ENCODE results near the gene DPPA4.
"Not testable (repeated sequence)": the region's sequence is repeated elsewhere in the genome, so short reads cannot be mapped to it uniquely, and the experiment has no call there.

DPPA4 gene

DNA sequence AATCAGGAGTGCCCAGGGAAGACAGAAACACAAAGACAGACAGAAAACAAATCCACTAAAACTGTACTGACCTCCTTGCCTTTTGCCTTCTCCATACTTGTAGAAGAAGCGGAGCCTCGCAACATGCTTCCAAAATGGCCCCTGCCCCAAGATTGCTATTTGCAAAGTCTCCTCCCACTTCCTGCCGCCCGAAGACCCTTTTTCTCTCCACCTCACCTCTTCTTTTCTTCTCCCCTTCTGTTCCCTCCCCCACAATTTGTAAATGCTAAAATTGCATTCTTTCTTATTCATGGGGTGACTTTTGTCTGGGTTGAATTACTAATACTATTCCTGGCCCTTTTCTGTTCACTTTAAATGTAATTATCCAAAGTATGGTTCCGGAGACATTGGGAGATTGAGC is at the start of gene DPPA4:
DPPA4 (minus strand) TSS at position 154 of the 400 bp plus-strand sequence; CDS start at position 125, 29 bp downstream.
- no peak for DNase-seq (ENCODE audit: low read depth in 2 of 2)

DNA sequence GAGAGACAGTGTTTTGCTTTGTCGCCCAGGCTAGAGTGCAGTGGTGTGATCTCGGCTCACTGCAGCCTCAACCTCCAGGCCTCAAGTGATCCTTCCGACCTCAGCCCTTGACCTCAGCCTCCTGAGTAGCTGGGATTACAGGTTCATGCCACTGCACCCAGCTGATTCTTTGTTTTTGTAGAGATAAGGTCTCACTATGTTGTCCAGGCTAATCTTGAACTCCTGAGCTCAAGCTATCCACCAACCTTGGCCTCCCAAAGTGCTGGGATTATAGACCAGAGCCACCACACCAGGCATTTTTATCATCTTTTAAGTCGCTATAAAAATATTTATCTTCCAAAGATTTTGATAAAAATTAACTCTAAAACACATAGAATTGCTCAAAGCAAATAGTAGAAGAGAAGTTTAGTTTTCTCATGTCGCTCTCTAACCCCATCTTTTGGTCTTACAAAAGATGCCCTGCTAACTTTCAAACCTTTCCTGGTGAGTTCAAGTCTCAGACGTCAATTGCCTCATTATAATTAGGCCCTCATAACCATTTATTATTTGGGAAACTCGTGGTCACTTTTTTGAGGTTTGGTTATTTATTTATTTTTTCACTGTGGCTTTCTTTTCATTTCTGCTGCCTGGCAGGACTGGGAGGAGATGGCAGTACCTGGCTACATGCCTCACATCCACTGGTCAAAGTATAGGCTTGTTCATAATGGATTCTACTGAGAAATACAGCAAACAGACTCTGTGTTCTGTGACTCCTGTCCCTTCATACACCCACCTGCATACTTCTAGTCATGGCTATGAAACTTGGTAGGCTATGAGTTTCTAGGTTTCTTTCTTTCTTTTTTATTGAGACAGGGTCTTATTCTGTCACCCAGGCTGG is 48.3 kb upstream of the DPPA4 start:
- DNase-seq (ENCODE audit: low read depth in 2 of 2), result no peak

DNA sequence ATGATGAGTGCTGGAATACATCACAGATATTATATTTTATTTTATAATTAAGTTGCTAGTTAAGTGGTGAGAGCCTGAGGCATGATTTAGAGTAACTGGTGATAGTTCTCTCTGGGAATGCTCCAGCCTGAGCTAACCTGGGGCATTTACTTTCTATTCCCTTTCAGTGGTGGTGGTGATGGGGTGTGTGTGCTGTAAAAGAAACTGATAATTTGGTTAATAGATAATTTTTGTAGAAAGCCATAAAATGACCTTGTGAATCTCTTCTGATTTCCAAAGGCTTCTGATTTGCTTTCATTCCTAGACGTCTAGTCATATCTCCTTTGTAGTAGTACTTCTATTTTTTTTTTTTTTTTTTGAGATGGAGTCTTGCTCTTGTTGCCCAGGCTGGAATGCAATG is 46.8 kb upstream of the DPPA4 start:
- no peak for DNase-seq (ENCODE audit: low read depth in 2 of 2)

GRCh38 chr3:109382588-109382987 is 45.2 kb upstream of the DPPA4 start:
- no peak for DNase-seq (ENCODE audit: low read depth in 2 of 2)

GRCh38 chr3:109375975-109376374 is 38.6 kb upstream of the DPPA4 start:
- DNase-seq (ENCODE audit: low read depth in 2 of 2), result no peak

GRCh38 chr3:109374434-109374833 is 37.1 kb upstream of the DPPA4 start:
- not testable (repeated sequence) for DNase-seq (ENCODE audit: low read depth in 2 of 2)

DNA sequence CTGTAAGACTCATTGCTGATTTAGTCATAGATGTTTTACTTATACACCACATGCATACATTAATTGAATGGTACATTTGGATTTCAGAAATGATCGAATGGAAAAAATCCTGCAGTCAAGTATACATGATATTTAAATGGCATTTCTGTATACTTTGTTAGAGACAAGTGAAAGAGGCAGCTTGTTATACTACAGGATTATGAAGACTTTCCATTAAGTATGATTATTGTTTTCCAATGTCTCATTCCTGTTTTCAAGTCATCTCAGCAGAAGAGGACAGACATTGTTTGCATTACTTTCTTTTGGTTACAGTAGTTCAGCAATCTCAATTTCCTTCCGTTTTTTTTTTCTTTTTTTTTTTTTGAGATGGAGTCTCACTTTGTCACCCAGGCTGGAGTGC is 36.6 kb upstream of the DPPA4 start:
- DNase-seq (ENCODE audit: low read depth in 2 of 2), result no peak

- no peak for DNase-seq (ENCODE audit: low read depth in 2 of 2)
These were observed 35.3 kb upstream of the DPPA4 start for GRCh38 chr3:109372639-109373038.

DNA sequence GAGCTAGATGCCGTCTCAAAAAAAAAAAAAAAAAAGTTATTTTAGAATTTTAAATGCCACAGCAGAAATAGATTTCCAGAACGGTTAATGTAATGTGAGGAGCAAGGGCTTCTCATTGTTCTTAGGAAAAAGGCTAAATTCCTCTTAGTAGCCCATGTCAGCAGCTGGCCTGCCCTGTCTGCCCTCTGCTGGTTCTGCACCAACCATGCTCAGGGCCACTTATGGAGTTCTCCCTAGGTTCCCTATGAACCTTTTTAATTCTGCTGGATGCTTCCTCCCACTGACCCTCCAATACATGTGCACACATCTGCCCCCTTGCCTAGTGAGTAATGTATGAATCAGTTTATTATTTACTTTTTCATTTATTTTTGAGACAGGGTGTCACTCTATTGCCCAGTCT is 32.2 kb upstream of the DPPA4 start:
- DNase-seq (ENCODE audit: low read depth in 2 of 2), result no peak

DNA sequence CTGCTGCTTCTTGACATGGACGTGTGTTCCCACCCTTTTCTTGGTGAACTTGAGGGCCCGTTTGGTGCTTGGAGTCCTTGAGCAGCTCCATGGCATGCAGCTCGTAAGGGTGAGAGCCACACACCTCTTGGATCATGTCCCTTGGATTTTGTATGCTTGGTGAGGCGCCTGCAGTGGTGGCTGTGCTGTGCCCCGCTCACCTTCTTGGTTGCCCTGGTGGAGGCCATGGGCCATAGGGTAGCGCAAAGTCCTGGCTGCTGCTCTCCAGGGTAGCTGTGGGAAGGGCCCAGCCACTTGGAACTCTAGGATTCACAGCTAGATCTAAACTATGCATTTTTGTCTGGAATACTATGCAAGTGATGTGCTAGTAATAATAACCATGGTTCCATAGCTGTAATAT is 26.7 kb upstream of the DPPA4 start:
- DNase-seq (ENCODE audit: low read depth in 2 of 2), result no peak

DNA sequence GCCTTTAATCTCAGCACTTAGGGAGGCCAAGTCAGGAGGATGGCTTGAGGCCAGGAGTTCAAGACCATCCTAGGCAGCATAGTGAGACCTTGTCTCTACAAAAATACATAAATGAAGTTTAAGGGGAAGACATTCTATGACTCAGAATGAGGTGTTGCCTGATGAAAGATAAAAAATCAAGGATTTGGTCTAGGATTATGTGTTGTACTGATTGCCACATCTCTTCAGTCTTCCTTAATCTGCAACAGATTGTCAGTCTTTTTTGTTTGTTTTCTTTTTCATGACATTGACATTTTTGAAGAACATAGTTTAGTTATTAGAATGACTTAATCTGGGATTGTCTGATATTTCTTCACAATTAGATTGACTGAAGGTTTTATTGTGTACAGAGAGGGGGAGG is 26.3 kb upstream of the DPPA4 start:
- DNase-seq (ENCODE audit: low read depth in 2 of 2), result no peak

DNA sequence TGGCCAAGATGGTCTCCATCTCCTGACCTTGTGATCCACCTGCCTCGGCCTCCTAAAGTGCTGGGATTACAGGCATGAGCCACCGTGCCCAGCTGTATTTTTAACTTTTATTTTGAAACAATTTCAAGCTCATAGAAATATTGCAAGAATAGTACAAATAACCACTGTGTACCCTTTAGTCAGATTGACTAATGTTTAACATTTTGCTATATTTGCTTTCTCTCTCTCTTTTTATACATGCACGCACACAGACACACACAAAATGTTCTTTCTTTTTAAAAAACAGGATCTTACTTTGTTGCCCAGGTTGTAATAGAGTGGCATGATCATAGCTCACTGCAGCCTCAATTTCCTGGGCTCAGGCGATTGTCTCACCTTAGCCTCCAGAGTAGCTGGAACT is 25.5 kb upstream of the DPPA4 start:
- DNase-seq (ENCODE audit: low read depth in 2 of 2), result no peak

- DNase-seq (ENCODE audit: low read depth in 2 of 2), result not testable (repeated sequence)
These were observed 21.5 kb upstream of the DPPA4 start for GRCh38 chr3:109358809-109359208.

- DNase-seq (ENCODE audit: low read depth in 2 of 2), result no peak
These were observed 19.3 kb upstream of the DPPA4 start for GRCh38 chr3:109356442-109357155.

- no peak for DNase-seq (ENCODE audit: low read depth in 2 of 2)
These were observed 18.5 kb upstream of the DPPA4 start for GRCh38 chr3:109355625-109356441.

- no peak for DNase-seq (ENCODE audit: low read depth in 2 of 2)
These were observed 15.7 kb upstream of the DPPA4 start for GRCh38 chr3:109353057-109353456.

GRCh38 chr3:109351231-109351630 is 13.9 kb upstream of the DPPA4 start:
- DNase-seq (ENCODE audit: low read depth in 2 of 2), result no peak

DNA sequence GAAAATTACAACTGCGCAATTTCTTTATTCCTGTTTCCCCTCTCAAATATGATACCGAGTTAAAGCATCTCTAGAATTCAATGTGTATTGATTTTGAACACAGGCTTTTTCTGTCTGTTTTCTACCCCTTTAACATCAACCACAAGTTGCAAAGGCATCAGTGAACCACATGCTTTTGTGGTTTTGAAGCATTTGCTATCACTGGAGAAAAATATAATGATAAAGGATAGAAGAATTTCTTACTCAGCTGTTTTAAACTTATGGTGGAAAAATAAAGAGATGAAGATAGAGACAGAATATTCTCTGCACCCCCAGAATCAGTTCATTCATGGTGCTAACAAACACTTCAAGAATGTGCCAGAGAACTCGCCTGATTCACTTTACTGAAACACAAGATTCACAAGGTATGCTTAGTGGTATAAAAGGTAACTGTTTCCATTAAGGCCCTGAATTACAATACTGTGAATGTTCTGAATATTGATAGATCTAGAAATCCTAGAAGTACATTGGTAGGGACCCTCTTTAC is 9.5 kb upstream of the DPPA4 start:
- no peak for DNase-seq (ENCODE audit: low read depth in 2 of 2)

DNA sequence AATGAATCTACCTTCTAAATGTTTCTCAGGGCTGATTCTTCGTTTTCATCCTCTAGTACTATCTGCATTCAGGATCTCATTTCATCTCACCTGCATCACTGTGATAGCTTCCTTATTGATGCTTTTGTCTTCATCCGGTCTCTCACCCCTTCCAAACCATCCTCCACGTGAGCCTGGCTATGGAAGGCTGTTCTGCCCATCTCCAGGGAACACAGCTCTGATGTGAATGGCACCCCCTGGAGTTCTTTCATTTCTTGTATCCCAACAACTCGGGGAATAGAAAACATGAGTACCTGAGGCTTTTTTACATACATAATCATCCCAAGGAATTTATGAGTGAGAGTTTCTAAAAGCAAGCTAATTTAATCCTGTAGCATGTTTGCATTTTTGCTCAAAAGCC is 8.8 kb upstream of the DPPA4 start:
- DNase-seq (ENCODE audit: low read depth in 2 of 2), result no peak

DNA sequence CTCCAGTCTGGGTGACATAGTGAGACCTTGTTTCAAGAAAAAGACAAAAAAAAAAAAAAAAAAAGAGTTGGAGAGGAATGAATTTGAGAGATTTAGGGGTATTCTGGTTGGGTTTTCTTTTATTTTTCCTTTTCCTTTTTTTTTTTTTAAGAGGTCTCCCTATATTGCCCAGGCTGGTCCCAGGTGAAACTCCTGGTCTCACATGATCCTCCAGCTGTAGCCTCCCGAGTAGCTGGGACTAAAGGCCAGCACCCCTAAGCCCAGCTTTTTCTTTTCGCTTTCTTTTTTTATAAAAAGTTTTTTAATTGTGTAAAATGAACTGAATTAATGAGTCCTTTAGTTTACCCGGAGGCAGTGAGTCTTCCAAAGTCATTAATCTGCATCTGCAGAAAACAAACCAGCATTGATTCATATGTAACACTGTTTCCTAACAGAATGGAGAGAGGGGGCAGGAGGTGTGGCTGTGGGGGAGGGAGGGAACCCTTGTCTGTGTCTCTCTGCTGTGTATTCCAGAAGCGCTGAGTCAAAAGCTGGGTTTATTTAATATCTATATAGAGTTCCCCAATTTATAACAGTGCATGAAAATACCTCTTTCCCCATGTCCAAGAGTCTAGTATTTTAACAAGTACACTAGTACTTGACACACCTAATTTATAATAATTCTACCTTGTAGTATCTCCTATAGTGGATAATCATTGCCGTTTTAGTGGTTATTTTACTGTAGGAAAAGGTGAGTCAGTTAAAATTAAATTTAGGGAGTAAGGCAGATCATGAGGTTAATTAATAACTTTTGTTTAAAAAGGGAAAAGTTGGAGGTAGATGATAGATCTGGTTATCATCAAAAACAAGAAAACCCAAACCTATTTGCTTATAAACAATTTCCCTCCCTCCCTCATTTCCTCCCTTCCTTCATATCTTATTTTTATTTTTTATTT is 2.6 kb upstream of the DPPA4 start:
- no peak for DNase-seq (ENCODE audit: low read depth in 2 of 2)

DNA sequence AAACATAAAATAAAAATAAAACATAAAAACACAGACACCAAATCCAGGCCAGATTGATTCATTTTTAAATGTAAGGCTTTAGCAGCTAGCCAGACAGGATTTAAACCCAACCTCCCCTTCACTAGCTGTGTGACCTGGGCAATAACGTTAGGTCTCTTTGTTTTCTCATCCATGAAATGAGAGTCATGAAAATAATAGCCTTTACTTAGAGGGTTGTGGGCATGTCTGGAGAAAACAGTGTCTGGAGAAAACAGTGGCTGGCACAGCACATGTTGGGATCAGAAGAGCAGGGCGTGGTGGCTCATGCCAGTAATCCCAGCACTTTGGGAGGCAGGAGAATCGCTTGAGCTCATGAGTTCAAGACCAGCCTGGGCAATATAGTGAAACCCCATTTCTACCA is 1.9 kb upstream of the DPPA4 start:
- no peak for DNase-seq (ENCODE audit: low read depth in 2 of 2)

Data from stimulated activated CD8-positive, alpha-beta memory T cell treated with anti-CD3 and anti-CD28 coated beads, Interleukin-2, amount 100 ng/mL, for 48 hours (primary cell).